GM06990 (cell line): ENCODE measurements around the gene CYP1A1.

ENCODE experiments used
- DNase-seq: peaks from one replicate; pipeline ENCODE4 v3.0.0-alpha.2; 2011; ENCODE audit not compliant: insufficient read length; ENCODE audit errors: extremely low read depth
- H3K27me3 ChIP-seq: replicated peaks from 2 replicates; pipeline ENCODE4 v1.6.0; 2011; ENCODE audit warnings: low read length; ENCODE audit not compliant: control insufficient read depth, insufficient read depth
- H3K36me3 ChIP-seq: 2 replicates; pipeline ENCODE4 v1.5.1; 2011; ENCODE audit warnings: low read length; ENCODE audit not compliant: control insufficient read depth, insufficient read depth
- H3K4me3 ChIP-seq: replicated peaks from 2 replicates; pipeline ENCODE4 v1.5.1; 2011; ENCODE audit warnings: low read depth, mild to moderate bottlenecking, control low read depth, low read length
- CTCF ChIP-seq: IDR thresholded peaks from 2 replicates; pipeline ENCODE4 v1.5.1; 2011; ENCODE audit warnings: low read length, control low read depth, mild to moderate bottlenecking, inconsistent platforms; ENCODE audit not compliant: insufficient read depth, poor library complexity, severe bottlenecking

Gene CYP1A1

GRCh38 chr15:74680456-74680855 lies 44.9 kb downstream of the CYP1A1 start:
- H3K4me3 ChIP-seq: no peak overlapping the region
- DNase-seq: no peak
- no peaks in the 10 kb centered on the region for H3K27me3 ChIP-seq
- H3K36me3 ChIP-seq: peaks cover 2% of the 10 kb centered on the region
- no peak for TF ChIP-seq CTCF

- no peak for TF ChIP-seq CTCF
- peaks cover 2% of the 10 kb centered on the region; the same call in 1 of the 2 replicates for H3K36me3 ChIP-seq
- no peaks in the 10 kb centered on the region for H3K27me3 ChIP-seq
- DNase-seq: no peak
- H3K4me3 ChIP-seq: no peak overlapping the region
These were observed 48.5 kb downstream of the CYP1A1 start for GRCh38 chr15:74676801-74677200.

- H3K27me3 ChIP-seq: no peaks in the 10 kb centered on the region
- no peak for DNase-seq
- H3K36me3 ChIP-seq: peaks cover 5% of the 10 kb centered on the region
- no peak overlapping the region for H3K4me3 ChIP-seq
- no peak for TF ChIP-seq CTCF
These were observed 51.2 kb downstream of the CYP1A1 start for GRCh38 chr15:74674161-74674560.

- peaks cover 3% of the 10 kb centered on the region for H3K36me3 ChIP-seq
- no peak overlapping the region for H3K4me3 ChIP-seq
- DNase-seq: no peak
- no peaks in the 10 kb centered on the region for H3K27me3 ChIP-seq
- TF ChIP-seq CTCF: no peak
These were observed 55.7 kb downstream of the CYP1A1 start for GRCh38 chr15:74669627-74670026.
